Epithelial cell of esophagus (primary cell): ENCODE measurements around the gene BNIP3.

Experiments used
- DNase-seq: peaks from one replicate; pipeline ENCODE4 v3.0.0; 2010; ENCODE audit warnings: low read depth
- H3K4me3 ChIP-seq: 2 replicates; pipeline ENCODE4 v1.5.1; 2011; ENCODE audit warnings: mild to moderate bottlenecking, low read length, control low read depth
- CTCF ChIP-seq: IDR thresholded peaks from 2 replicates; pipeline ENCODE4 v1.5.1; 2011; ENCODE audit warnings: low read depth, mild to moderate bottlenecking, low read length, control low read depth, inconsistent platforms; ENCODE audit not compliant: insufficient read depth; ENCODE audit errors: missing control alignments

BNIP3 gene

GRCh38 chr10:131944412-131944811 is 37.3 kb downstream of the BNIP3 start:
- TF ChIP-seq CTCF = no peak
- DNase-seq = no peak
- no peak overlapping the region for H3K4me3 ChIP-seq

GRCh38 chr10:131943021-131943814 is 38.5 kb downstream of the BNIP3 start:
- peak; percentile 53 for TF ChIP-seq CTCF
- peak; percentile 50 for DNase-seq

GRCh38 chr10:131942455-131942854 is 39.3 kb downstream of the BNIP3 start:
- H3K4me3 ChIP-seq = no peak overlapping the region
- TF ChIP-seq CTCF = no peak
- DNase-seq = no peak

More at GRCh38 chr10:131943021-131943814, 38.5 kb downstream of the BNIP3 start:
- no peak overlapping the region for H3K4me3 ChIP-seq

GRCh38 chr10:131938681-131939080 is 43.0 kb downstream of the BNIP3 start:
- TF ChIP-seq CTCF = no peak
- no peak for DNase-seq
- no peak overlapping the region for H3K4me3 ChIP-seq

GRCh38 chr10:131937836-131938235 is 43.9 kb downstream of the BNIP3 start:
- DNase-seq = no peak
- TF ChIP-seq CTCF = no peak
- H3K4me3 ChIP-seq = no peak overlapping the region

GRCh38 chr10:131936736-131937135 is 45.0 kb downstream of the BNIP3 start:
- TF ChIP-seq CTCF = no peak
- no peak for DNase-seq
- H3K4me3 ChIP-seq = no peak overlapping the region

GRCh38 chr10:131936294-131936693 is 45.4 kb downstream of the BNIP3 start:
- no peak for TF ChIP-seq CTCF
- H3K4me3 ChIP-seq = no peak overlapping the region
- no peak for DNase-seq
